GM18951 (cell line): ENCODE measurements around the gene ZP3.
"Not testable (repeated sequence)": the region's sequence is repeated elsewhere in the genome, so short reads cannot be mapped to it uniquely, and the experiment has no call there.

Experiments used
- in situ Hi-C: fragments of 300-500 bp; cut with MboI; formaldehyde crosslinking; loops from one replicate; pipeline ENCODE4 v1.12.0; 2022; ENCODE audit warnings: low sequenced_read_pairs, mixed read lengths, inconsistent platforms; ENCODE audit not compliant: unreplicated experiment

Gene ZP3

GRCh38 chr7:76486618-76487017 is 61.9 kb downstream of the ZP3 start:
- in situ Hi-C loops: not testable (repeated sequence)

GRCh38 chr7:76487969-76488368 is 63.2 kb downstream of the ZP3 start:
- in situ Hi-C loops: not testable (repeated sequence)
